ENCODE data around the gene TSHZ2. TPM values are rescaled to one million over a fixed set of nuclear protein-coding genes. Genes with fewer than 3 reads are reported as not detected.

Gene TSHZ2
- polyA plus RNA-seq, 1 donor from 2014 or later = 4.6 TPM

- Histone ChIP-seq H3F3A (ENCODE audit: insufficient read depth, low read length, poor library complexity, severe bottlenecking) (peaks cover 4% of the 10 kb centered on the region), H2AFZ (ENCODE audit: low read depth, low read length) (no peak overlapping the region), H3K27me3 (ENCODE audit: insufficient read depth, low read depth, low read length) (peaks cover 2% of the 10 kb centered on the region), H3K4me3 (ENCODE audit: low read length) (no peak overlapping the region), H3K9ac (ENCODE audit: low read length) (no peak overlapping the region), H3K9me3 (ENCODE audit: low read length) (no peaks in the 10 kb centered on the region), H4K20me1 (ENCODE audit: insufficient read depth) (no peaks in the 10 kb centered on the region), H3K27ac (ENCODE audit: low read length) (no peak overlapping the region), H3K36me3 (ENCODE audit: insufficient read depth, low read length) (no peaks in the 10 kb centered on the region), H3K9me2 (ENCODE audit: insufficient read depth, low read length) (no peaks in the 10 kb centered on the region), H3K4me2 (ENCODE audit: low read length) (no peak overlapping the region), H3K79me2 (replicated peaks; ENCODE audit: insufficient read depth, low read length) (no peaks in the 10 kb centered on the region)
- TF ChIP-seq TAF1 (IDR thresholded peaks at IDR 0.05; ENCODE audit: low read depth) (no peak), EP300 (conservative IDR thresholded peaks at IDR 0.05; ENCODE audit: poor library complexity, severe bottlenecking) (no peak), REST (IDR thresholded peaks at IDR 0.05; ENCODE audit: borderline replicate concordance) (no peak), SMC3 (conservative IDR thresholded peaks at IDR 0.05; ENCODE audit: poor library complexity) (no peak)
Measured at GRCh38 chr20:53382263-53382844, 410.2 kb downstream of the TSHZ2 start.

GRCh38 chr20:53383916-53384315 lies 411.8 kb downstream of the TSHZ2 start:
- Histone ChIP-seq H4K20me1 (ENCODE audit: insufficient read depth) (no peaks in the 10 kb centered on the region), H3K27me3 (ENCODE audit: insufficient read depth, low read depth, low read length) (peaks cover 2% of the 10 kb centered on the region), H3K36me3 (ENCODE audit: insufficient read depth, low read length) (no peaks in the 10 kb centered on the region), H3K27ac (ENCODE audit: low read length) (no peak overlapping the region), H3K9me3 (ENCODE audit: low read length) (no peaks in the 10 kb centered on the region), H3F3A (ENCODE audit: insufficient read depth, low read length, poor library complexity, severe bottlenecking) (peaks cover 4% of the 10 kb centered on the region), H3K4me3 (ENCODE audit: low read length) (no peak overlapping the region), H3K9ac (ENCODE audit: low read length) (no peak overlapping the region), H2AFZ (ENCODE audit: low read depth, low read length) (no peak overlapping the region), H3K79me2 (replicated peaks; ENCODE audit: insufficient read depth, low read length) (no peaks in the 10 kb centered on the region), H3K4me2 (ENCODE audit: low read length) (no peak overlapping the region), H3K9me2 (ENCODE audit: insufficient read depth, low read length) (no peaks in the 10 kb centered on the region)
- TF ChIP-seq EP300 (conservative IDR thresholded peaks at IDR 0.05; ENCODE audit: poor library complexity, severe bottlenecking) = no peak

GRCh38 chr20:53384392-53384791 lies 412.2 kb downstream of the TSHZ2 start:
- no peaks in the 10 kb centered on the region for H3K9me3 ChIP-seq (ENCODE audit: low read length)
- no peaks in the 10 kb centered on the region for H4K20me1 ChIP-seq (ENCODE audit: insufficient read depth)
- peaks cover 4% of the 10 kb centered on the region for H3F3A ChIP-seq (ENCODE audit: insufficient read depth, low read length, poor library complexity, severe bottlenecking)
- no peak overlapping the region for H3K4me3 ChIP-seq (ENCODE audit: low read length)
- no peak for TF ChIP-seq CTCF (IDR thresholded peaks at IDR 0.05; ENCODE audit: poor library complexity, severe bottlenecking)
- TF ChIP-seq REST (IDR thresholded peaks at IDR 0.05; ENCODE audit: borderline replicate concordance) = no peak
- no peak for TF ChIP-seq MXI1 (conservative IDR thresholded peaks at IDR 0.05; ENCODE audit: poor library complexity, severe bottlenecking)
- TF ChIP-seq RAD21 (conservative IDR thresholded peaks at IDR 0.05) = no peak
- TF ChIP-seq EP300 (conservative IDR thresholded peaks at IDR 0.05; ENCODE audit: poor library complexity, severe bottlenecking) = no peak
- TF ChIP-seq POLR2AphosphoS5 (IDR thresholded peaks at IDR 0.05) = no peak
- no peak for TF ChIP-seq SMC3 (conservative IDR thresholded peaks at IDR 0.05; ENCODE audit: poor library complexity)
- TF ChIP-seq TAF1 (IDR thresholded peaks at IDR 0.05; ENCODE audit: low read depth) = no peak
- TF ChIP-seq EZH2 (IDR thresholded peaks at IDR 0.05; ENCODE audit: borderline replicate concordance, insufficient read depth, low read length, poor library complexity, severe bottlenecking) = no peak
- no peak overlapping the region for H2AFZ ChIP-seq (ENCODE audit: low read depth, low read length)
- peaks cover 2% of the 10 kb centered on the region for H3K27me3 ChIP-seq (ENCODE audit: insufficient read depth, low read depth, low read length)
- H3K4me2 ChIP-seq (ENCODE audit: low read length) = no peak overlapping the region
- no peaks in the 10 kb centered on the region for H3K9me2 ChIP-seq (ENCODE audit: insufficient read depth, low read length)
- no peaks in the 10 kb centered on the region for H3K79me2 ChIP-seq (replicated peaks; ENCODE audit: insufficient read depth, low read length)
- no peaks in the 10 kb centered on the region for H3K36me3 ChIP-seq (ENCODE audit: insufficient read depth, low read length)
- no peak overlapping the region for H3K27ac ChIP-seq (ENCODE audit: low read length)
- no peak overlapping the region for H3K9ac ChIP-seq (ENCODE audit: low read length)
